Sigmoid colon (tissue), 4 donors: Measurements from ENCODE around the gene LRCH1.
A peak's percentile ranks its signal among the peaks of the same experiment; 100 is the strongest.

Experiments used
- CTCF ChIP-seq, 4 experiments: fragments of 450-650 bp in 3 of 4; fragments of 200-600 bp in 1 of 4; IDR thresholded peaks; one replicate each; pipeline ENCODE4 v1.5.1; 2016 to 2019; ENCODE audit warnings: antibody characterized with exemption in 4 of 4, mild to moderate bottlenecking in 3 of 4, moderate library complexity in 2 of 4
- POLR2A ChIP-seq, 2 donors: fragments of 450-650 bp; IDR thresholded peaks; one replicate each; pipeline ENCODE4 v1.6.1; 2016; ENCODE audit warnings: antibody characterized with exemption in 2 of 2, mild to moderate bottlenecking in 2 of 2, moderate library complexity in 2 of 2
- POLR2AphosphoS5 ChIP-seq, 4 donors: sonication (generic); formaldehyde crosslinking; IDR thresholded peaks; one replicate each; pipeline ENCODE4 v1.6.1; 2017; ENCODE audit warnings: antibody characterized with exemption in 4 of 4

GRCh38 chr13:46577696-46578589 lies 25.0 kb downstream of the LRCH1 start:
- TF ChIP-seq CTCF (IDR thresholded peaks at IDR 0.05) (no peak), POLR2AphosphoS5 (IDR thresholded peaks at IDR 0.05) (peak; percentile 65 to 85 (median 74)), POLR2A (IDR thresholded peaks at IDR 0.05) (no peak)
